OCI-LY7 (cell line): ENCODE data around the gene PFKFB2. TPM values are rescaled to one million over a fixed set of nuclear protein-coding genes. Genes with fewer than 3 reads are reported as not detected.

ENCODE experiments used
- BruUV-seq: library from RNA; stranded (reverse); fragments of 400-500 nt; replicated peaks from 2 replicates; lab custom pipeline; 2021; lab: Mats Ljungman, UMichigan
- CTCF ChIA-PET: fragments of 300-600 bp; sonication (Branson Sonifier 250); formaldehyde crosslinking; loops from one replicate; lab custom pipeline; 2022; ENCODE audit warnings: antibody characterized with exemption; ENCODE audit not compliant: unreplicated experiment; lab: Charles Lee
- POLR2A ChIA-PET: fragments of 300-600 bp; sonication (Branson Sonifier 250); formaldehyde crosslinking; loops from one replicate; lab custom pipeline; 2022; ENCODE audit warnings: antibody characterized with exemption; lab: Charles Lee
- DNase-seq: peaks from one replicate; pipeline ENCODE4 v3.0.0-alpha.2; 2015; ENCODE audit warnings: low spot score
- H2AFZ ChIP-seq: fragments of 200-600 bp; sonication (generic), shearing (Covaris generic); 2 replicates; pipeline ENCODE4 v1.6.1; 2014; ENCODE audit warnings: mild to moderate bottlenecking, antibody characterized with exemption, low read length, moderate library complexity
- H3K27ac ChIP-seq: fragments of 200-600 bp; sonication (generic); 2 replicates; pipeline ENCODE4 v1.5.1; 2014; ENCODE audit warnings: mixed run types, low read depth, mild to moderate bottlenecking, moderate library complexity, low read length, inconsistent platforms; ENCODE audit not compliant: poor library complexity, severe bottlenecking
- H3K36me3 ChIP-seq: fragments of 200-600 bp; sonication (generic); 2 replicates; pipeline ENCODE4 v1.6.1; 2014; ENCODE audit warnings: mild to moderate bottlenecking, antibody characterized with exemption, low read length, moderate library complexity, mixed read lengths; ENCODE audit not compliant: insufficient read depth
- H3K4me1 ChIP-seq: fragments of 200-600 bp; sonication (generic); 2 replicates; pipeline ENCODE4 v1.5.1; 2014; ENCODE audit warnings: mild to moderate bottlenecking, low read length; ENCODE audit not compliant: insufficient read depth, poor library complexity, severe bottlenecking
- H3K4me2 ChIP-seq: fragments of 200-600 bp; sonication (generic); 2 replicates; pipeline ENCODE4 v1.6.1; 2014; ENCODE audit warnings: mild to moderate bottlenecking, low read length
- H3K4me3 ChIP-seq: fragments of 200-600 bp; sonication (generic); 2 replicates; pipeline ENCODE4 v1.5.1; 2014; ENCODE audit warnings: mild to moderate bottlenecking, low read depth, low read length; ENCODE audit not compliant: poor library complexity, severe bottlenecking
- H3K79me2 ChIP-seq: fragments of 200-600 bp; sonication (generic); 2 replicates; pipeline ENCODE4 v1.6.1; 2016; ENCODE audit warnings: low read depth, mild to moderate bottlenecking, low read length, moderate library complexity, mixed read lengths; ENCODE audit not compliant: insufficient read depth
- H3K9me2 ChIP-seq: fragments of 200-600 bp; sonication (generic); 2 replicates; pipeline ENCODE4 v1.6.1; 2016; ENCODE audit warnings: mild to moderate bottlenecking, low read length, mixed read lengths; ENCODE audit not compliant: insufficient read depth
- H3K9me3 ChIP-seq: fragments of 200-600 bp; sonication (generic); 2 replicates; pipeline ENCODE4 v1.6.1; 2014; ENCODE audit warnings: mild to moderate bottlenecking, mixed run types, low read length, mixed read lengths
- H4K20me1 ChIP-seq: fragments of 200-600 bp; sonication (generic); 2 replicates; pipeline ENCODE4 v1.6.1; 2014; ENCODE audit warnings: mild to moderate bottlenecking, antibody characterized with exemption, low read length, moderate library complexity, mixed read lengths; ENCODE audit not compliant: insufficient read depth
- EZH2phosphoT487 ChIP-seq: fragments of 200-600 bp; sonication (generic); IDR thresholded peaks from 2 replicates; pipeline ENCODE4 v1.6.1; 2018; ENCODE audit warnings: low read depth, borderline replicate concordance, mild to moderate bottlenecking, mixed run types, antibody characterized with exemption, low read length, moderate library complexity, mixed read lengths
- intact Hi-C: fragments of 100-400 bp; cut with micrococcal nuclease; formaldehyde crosslinking; loops from one replicate; pipeline ENCODE4 v1.10.0; 2022; ENCODE audit not compliant: unreplicated experiment
- total RNA-seq, 2 experiments: library from RNA; depleted of rRNA in 1 of 2; stranded (reverse); fragments of >200 nt in 1 of 2; shearing (Covaris generic) in 1 of 2; gene quantifications; 2 replicates each; pipeline ENCODE4 v1.2.3, GENCODE V29; 2014 to 2022
- TF ChIP-seq, protein P1 (sequence below): fragments of 200-600 bp; sonication (generic); conservative IDR thresholded peaks from 2 replicates; pipeline ENCODE4 v1.5.1; 2014; ENCODE audit warnings: mild to moderate bottlenecking, antibody characterized with exemption, low read length, moderate library complexity, mixed read lengths

PFKFB2 gene
- total RNA-seq, 2 experiments from 2014 or later, result 9.8 to 13.1 TPM

DNA sequence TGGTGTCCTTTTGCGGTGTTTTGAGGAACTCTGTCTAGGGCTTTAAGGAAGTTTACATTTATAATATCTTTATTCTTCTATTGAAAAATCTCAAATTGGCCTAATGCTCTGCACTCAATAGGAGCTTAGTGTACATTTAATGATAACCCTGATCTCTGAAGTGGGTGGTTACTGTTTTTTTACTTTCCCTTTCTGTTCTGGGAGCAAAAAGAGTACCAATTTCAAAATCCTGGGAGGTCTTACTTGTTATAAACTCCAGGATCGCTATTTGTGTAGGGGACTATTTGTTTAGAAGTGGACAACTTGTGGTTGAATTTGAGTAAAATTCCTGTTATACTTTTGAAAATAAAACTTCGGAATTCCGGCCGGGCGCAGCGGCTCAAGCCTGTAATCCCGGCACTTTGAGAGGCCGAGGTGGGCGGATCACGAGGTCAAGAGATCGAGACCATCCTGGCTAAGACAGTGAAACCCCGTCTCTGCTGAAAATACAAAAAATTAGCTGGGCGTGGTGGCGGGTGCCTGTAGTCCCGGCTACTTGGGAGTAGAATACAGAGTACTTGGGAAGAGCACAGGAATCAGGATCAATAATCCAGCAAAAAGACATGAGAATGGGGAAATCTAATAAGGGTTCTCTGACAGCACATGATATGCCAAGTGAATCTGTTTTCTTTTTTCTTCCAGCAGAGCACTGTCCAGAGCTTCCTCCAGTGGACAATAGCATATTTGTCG, 36.7 kb downstream of the PFKFB2 start:
- H3K4me2 ChIP-seq, result no peak overlapping the region

DNA sequence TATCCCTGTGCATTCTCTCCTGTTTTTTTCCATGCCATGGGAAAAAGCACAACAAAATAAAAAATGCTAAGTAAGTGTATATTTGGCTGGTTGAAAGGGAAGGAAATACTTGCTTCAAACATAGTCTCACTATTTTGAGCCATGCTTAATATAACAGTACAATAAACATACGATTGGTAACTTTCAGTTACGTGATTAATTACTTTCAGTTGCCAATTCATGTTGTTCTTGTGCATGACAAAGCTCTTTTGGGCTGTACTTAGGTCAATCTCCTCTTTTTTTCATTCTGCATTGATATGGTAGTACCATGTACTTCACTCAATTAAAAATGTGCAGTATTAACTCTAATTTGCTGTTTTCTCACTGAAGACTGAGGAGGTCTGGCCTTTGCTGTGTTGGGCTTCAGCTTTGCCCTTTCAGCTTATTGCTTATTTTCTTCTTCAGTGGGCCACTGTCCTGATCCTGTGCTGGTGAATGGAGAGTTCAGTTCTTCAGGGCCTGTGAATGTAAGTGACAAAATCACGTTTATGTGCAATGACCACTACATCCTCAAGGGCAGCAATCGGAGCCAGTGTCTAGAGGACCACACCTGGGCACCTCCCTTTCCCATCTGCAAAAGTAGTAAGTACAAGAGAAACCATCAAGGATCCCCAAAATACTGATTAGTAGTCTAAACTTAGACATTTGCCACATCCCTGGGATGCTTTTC, 38.3 kb downstream of the PFKFB2 start:
- POLR2A ChIA-PET, result interaction anchor here (0.6 to 0.9 kb wide), 2 partner anchors 93 to 260 kb away, joined by 3 read pairs; no protein-coding TSS in a partner anchor
- no peaks in the 10 kb centered on the region for H3K36me3 ChIP-seq

More for the DNA sequence above, 36.7 kb downstream of the PFKFB2 start:
- Histone ChIP-seq H2AFZ (no peak overlapping the region), H3K4me1 (no peaks in the 10 kb centered on the region), H3K27ac (no peak overlapping the region), H3K9me3 (no peaks in the 10 kb centered on the region), H3K36me3 (no peaks in the 10 kb centered on the region), H3K79me2 (no peaks in the 10 kb centered on the region), H3K4me3 (no peak overlapping the region), H3K9me2 (no peaks in the 10 kb centered on the region), H4K20me1 (no peaks in the 10 kb centered on the region)
- no peak for DNase-seq
- ChIA-PET POLR2A (interaction anchor here (0.7 kb wide), 1 partner anchor 486 kb away, joined by 3 read pairs; no protein-coding TSS in a partner anchor), CTCF (no interaction called here)
- BruUV-seq, result no TSS peak
- TF ChIP-seq, protein P1, sequence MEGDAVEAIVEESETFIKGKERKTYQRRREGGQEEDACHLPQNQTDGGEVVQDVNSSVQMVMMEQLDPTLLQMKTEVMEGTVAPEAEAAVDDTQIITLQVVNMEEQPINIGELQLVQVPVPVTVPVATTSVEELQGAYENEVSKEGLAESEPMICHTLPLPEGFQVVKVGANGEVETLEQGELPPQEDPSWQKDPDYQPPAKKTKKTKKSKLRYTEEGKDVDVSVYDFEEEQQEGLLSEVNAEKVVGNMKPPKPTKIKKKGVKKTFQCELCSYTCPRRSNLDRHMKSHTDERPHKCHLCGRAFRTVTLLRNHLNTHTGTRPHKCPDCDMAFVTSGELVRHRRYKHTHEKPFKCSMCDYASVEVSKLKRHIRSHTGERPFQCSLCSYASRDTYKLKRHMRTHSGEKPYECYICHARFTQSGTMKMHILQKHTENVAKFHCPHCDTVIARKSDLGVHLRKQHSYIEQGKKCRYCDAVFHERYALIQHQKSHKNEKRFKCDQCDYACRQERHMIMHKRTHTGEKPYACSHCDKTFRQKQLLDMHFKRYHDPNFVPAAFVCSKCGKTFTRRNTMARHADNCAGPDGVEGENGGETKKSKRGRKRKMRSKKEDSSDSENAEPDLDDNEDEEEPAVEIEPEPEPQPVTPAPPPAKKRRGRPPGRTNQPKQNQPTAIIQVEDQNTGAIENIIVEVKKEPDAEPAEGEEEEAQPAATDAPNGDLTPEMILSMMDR, result no peak
- TF ChIP-seq EZH2phosphoT487, result no peak
- intact Hi-C loops, result no loop called here

More for the DNA sequence above, 38.3 kb downstream of the PFKFB2 start:
- no TSS peak for BruUV-seq
- Histone ChIP-seq H3K79me2 (no peaks in the 10 kb centered on the region), H3K4me3 (no peak overlapping the region), H3K4me2 (no peak overlapping the region), H3K9me3 (no peaks in the 10 kb centered on the region), H3K27ac (no peak overlapping the region), H3K4me1 (no peaks in the 10 kb centered on the region), H4K20me1 (no peaks in the 10 kb centered on the region), H3K9me2 (no peaks in the 10 kb centered on the region), H2AFZ (no peak overlapping the region)
- no peak for DNase-seq
- CTCF ChIA-PET, result no interaction called here
- intact Hi-C loops, result no loop called here
- TF ChIP-seq, protein P1, result no peak
- TF ChIP-seq EZH2phosphoT487, result no peak
